NB4 (cell line): ENCODE data around the gene RACK1.
"Not testable (repeated sequence)": the region's sequence is repeated elsewhere in the genome, so short reads cannot be mapped to it uniquely, and the experiment has no call there.

Source experiments
- DNase-seq: peaks from one replicate; pipeline ENCODE4 v3.0.0; 2010; ENCODE audit warnings: low read depth
- H3K4me3 ChIP-seq: one replicate; pipeline ENCODE4 v1.5.1; 2011; ENCODE audit warnings: mild to moderate bottlenecking, low read depth, low read length, moderate library complexity
- MYC ChIP-seq: IDR thresholded peaks from 2 replicates; pipeline ENCODE4 v1.6.1; 2011; ENCODE audit warnings: low read depth, low read length
- POLR2A ChIP-seq: IDR thresholded peaks from 2 replicates; pipeline ENCODE4 v1.6.1; 2011; ENCODE audit warnings: mild to moderate bottlenecking; ENCODE audit not compliant: insufficient read length; ENCODE audit errors: extremely low read depth
- TF ChIP-seq, protein P1 (sequence below): IDR thresholded peaks from one replicate; pipeline ENCODE4 v1.5.1; 2012; ENCODE audit warnings: low read depth, low read length
- TF ChIP-seq, protein P2 (sequence below): IDR thresholded peaks from 2 replicates; pipeline ENCODE4 v1.6.1; 2011; ENCODE audit warnings: low read depth, low read length

RACK1 gene

DNA sequence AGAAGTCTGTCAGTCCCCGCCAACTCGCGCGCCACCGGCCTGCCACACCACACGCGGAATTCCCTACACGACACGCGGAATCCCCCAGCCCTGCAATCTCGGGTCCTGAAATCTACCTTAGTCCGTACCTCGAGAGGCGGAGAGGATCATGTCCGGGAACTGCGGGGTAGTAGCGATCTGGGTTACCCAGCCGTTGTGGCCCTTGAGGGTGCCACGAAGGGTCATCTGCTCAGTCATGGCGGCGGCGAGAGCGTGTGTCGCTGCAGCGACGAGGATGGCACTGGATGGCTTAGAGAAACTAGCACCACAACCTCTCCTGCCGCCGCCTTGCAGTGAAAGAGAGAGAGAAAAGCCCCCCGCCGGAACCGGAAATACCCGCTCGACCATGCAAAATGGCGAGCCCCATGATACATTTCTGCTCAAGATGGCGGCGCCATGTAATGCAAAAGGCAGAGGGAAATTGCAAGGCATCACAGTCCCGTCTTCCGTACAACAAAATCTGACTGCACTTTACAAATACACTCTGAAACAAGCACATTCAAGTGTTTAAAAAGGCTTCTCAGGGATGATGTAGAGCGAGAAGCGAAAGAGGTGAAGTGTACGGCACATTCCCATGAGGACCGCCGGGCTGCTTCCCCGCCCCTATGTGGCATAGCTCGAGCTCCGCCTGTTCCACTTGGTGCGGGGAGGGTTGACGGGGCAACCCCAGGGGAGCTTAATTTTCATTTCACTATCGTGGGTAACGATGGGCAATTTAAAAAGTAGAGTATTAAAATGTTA lies at the start of gene RACK1:
Gene RACK1 (minus strand): TSS at position 343 of the 780 bp plus-strand sequence. CDS start 106 bp downstream, at position 237.
- H3K4me3 ChIP-seq, result peak within 1 kb of the TSS; percentile 97
- TF ChIP-seq POLR2A (peak; percentile 98), MYC (peak; percentile 79)
- TF ChIP-seq, protein P1, sequence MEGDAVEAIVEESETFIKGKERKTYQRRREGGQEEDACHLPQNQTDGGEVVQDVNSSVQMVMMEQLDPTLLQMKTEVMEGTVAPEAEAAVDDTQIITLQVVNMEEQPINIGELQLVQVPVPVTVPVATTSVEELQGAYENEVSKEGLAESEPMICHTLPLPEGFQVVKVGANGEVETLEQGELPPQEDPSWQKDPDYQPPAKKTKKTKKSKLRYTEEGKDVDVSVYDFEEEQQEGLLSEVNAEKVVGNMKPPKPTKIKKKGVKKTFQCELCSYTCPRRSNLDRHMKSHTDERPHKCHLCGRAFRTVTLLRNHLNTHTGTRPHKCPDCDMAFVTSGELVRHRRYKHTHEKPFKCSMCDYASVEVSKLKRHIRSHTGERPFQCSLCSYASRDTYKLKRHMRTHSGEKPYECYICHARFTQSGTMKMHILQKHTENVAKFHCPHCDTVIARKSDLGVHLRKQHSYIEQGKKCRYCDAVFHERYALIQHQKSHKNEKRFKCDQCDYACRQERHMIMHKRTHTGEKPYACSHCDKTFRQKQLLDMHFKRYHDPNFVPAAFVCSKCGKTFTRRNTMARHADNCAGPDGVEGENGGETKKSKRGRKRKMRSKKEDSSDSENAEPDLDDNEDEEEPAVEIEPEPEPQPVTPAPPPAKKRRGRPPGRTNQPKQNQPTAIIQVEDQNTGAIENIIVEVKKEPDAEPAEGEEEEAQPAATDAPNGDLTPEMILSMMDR, result no peak
- TF ChIP-seq, protein P2, sequence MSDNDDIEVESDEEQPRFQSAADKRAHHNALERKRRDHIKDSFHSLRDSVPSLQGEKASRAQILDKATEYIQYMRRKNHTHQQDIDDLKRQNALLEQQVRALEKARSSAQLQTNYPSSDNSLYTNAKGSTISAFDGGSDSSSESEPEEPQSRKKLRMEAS, result peak; percentile 69
- DNase-seq, result peak; percentile 93

DNA sequence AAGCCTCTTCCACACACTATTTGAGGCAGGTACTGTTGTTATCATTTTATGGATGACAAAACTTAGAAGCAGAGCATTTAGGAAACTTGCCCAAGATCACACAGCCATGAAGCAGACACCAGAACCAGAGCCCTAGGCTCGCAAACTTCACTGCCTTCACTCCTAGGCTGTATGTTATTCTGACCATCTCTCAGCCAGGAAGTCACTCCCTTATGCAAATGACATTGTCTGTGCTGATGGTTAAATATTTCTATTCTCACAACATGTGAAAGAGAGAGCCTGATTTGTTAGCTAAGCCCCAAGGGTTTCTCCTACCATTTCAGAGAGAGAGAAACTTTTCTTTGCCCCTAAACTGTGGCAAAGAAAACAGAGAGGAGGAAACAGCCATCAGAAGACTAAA lies 43.6 kb upstream of the RACK1 start:
- not testable (repeated sequence) for H3K4me3 ChIP-seq, DNase-seq

DNA sequence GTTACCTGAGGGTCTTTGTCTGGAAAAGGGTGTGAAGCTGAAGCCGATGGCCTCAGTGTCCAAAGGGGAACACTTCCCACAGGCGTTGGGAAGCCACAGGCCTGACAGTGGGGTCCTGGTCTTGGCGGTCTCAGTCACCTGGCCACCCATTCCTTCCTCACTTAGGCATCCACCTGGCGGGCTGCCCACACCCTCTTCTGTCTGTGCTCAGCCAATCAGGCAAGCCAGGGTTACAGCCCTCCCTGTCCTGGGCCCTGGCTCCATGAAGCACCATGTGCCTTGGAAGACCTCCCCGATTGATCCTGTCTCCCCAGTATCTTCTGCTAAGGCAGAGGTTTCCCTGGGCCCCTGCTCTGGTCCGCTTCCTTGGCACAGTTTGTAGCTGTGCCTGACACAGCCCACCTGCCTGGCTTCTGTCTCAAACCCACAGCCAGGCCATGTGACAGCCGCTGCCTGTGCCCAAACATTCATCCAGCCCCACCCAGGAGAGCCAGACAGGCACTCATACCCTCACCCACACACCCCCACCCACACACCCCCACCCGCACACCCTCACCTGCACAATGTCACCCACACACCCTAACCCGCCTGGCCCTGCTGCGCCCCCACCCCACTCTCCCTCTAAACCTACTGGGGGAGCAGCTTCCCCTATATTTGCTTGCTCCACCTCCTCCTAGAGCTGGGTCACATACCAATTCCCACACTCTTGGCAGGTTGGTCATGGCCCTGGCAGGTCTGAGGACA lies 42.4 kb upstream of the RACK1 start:
- DNase-seq, H3K4me3 ChIP-seq: not testable (repeated sequence)

GRCh38 chr5:181283841-181284755 lies 40.4 kb upstream of the RACK1 start:
- H3K4me3 ChIP-seq, DNase-seq: not testable (repeated sequence)

- TF ChIP-seq, protein P1, result no peak
- TF ChIP-seq, protein P2, result no peak
- TF ChIP-seq POLR2A (no peak), MYC (no peak)
- peak; percentile 21 for DNase-seq
These were observed 39.6 kb upstream of the RACK1 start for GRCh38 chr5:181283347-181283746.

GRCh38 chr5:181282874-181283273 lies 39.2 kb upstream of the RACK1 start:
- DNase-seq, result no peak
- TF ChIP-seq, protein P2, result no peak
- TF ChIP-seq POLR2A, result no peak
- TF ChIP-seq, protein P1, result no peak
- no peak for TF ChIP-seq MYC
- no peak overlapping the region for H3K4me3 ChIP-seq

More at GRCh38 chr5:181283347-181283746, 39.6 kb upstream of the RACK1 start:
- no peak overlapping the region for H3K4me3 ChIP-seq

GRCh38 chr5:181282415-181282814 lies 38.7 kb upstream of the RACK1 start:
- H3K4me3 ChIP-seq, DNase-seq: not testable (repeated sequence)

GRCh38 chr5:181281984-181282316 lies 38.2 kb upstream of the RACK1 start:
- DNase-seq, result no peak
- no peak overlapping the region for H3K4me3 ChIP-seq
- TF ChIP-seq, protein P1, result no peak
- TF ChIP-seq MYC (no peak), POLR2A (no peak)
- TF ChIP-seq, protein P2, result no peak
